ENCODE data around the gene WDR13.

Gene WDR13

GRCh38 chrX:48569958-48570357 lies 27.3 kb upstream of the WDR13 start:
- H3K4me3 ChIP-seq (ENCODE audit: insufficient read length, low read depth): no peak overlapping the region
- no peak overlapping the region for H3K9ac ChIP-seq (ENCODE audit: insufficient read length, low read depth)
- peaks cover 3% of the 10 kb centered on the region for H3K36me3 ChIP-seq (ENCODE audit: insufficient read depth, insufficient read length, low read length)
- H3K27me3 ChIP-seq (ENCODE audit: insufficient read depth, insufficient read length): no peaks in the 10 kb centered on the region
- no peak for DNase-seq (ENCODE audit: low read depth, low spot score)
- H3K4me1 ChIP-seq (ENCODE audit: insufficient read depth, insufficient read length): no peaks in the 10 kb centered on the region
- no peak for TF ChIP-seq ZNF274 (IDR thresholded peaks at IDR 0.05; ENCODE audit: low read depth, low read length)
- no peak for TF ChIP-seq YY1 (IDR thresholded peaks at IDR 0.05; ENCODE audit: insufficient read depth, insufficient read length)
- TF ChIP-seq SUZ12 (IDR thresholded peaks at IDR 0.05; ENCODE audit: extremely low read depth, insufficient read depth, insufficient read length): no peak
- H3K9me3 ChIP-seq (ENCODE audit: insufficient read depth, low read length): no peaks in the 10 kb centered on the region

DNA sequence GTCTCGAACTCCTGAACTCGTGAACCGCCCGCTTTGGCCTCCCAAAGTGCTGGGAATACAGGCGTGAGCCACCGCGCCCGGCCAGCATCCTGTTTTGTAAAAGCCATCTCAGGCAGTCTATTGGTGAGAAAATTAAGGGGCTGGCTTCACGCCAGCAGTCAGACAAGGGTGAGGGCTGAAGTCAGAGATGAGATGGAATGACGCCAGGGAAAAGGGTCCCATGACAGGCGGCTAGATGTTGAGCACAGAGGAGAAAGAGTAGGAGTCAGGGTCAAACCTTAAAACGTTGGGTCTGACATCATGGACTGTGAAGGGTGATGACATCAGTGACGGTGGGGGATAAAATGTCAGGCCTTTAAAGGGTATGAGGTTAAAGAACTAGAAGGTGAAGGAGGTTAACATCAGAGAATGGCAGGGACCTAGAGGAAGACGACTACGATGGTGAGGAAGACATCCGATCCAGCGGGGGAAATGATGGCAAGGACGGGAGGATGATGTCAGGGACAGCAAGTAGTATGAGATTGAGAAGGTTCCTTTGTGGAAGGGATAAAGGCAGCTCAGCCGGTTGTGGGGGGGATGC lies 23.5 kb upstream of the WDR13 start:
- peaks cover 12% of the 10 kb centered on the region for H3K4me1 ChIP-seq (ENCODE audit: insufficient read depth, insufficient read length)
- no peak for DNase-seq (ENCODE audit: low read depth, low spot score)

GRCh38 chrX:48574270-48575266 lies 22.7 kb upstream of the WDR13 start, which contains the start of gene RBM3:
Gene RBM3, plus strand, starts transcription at chrX:48574484. Its CDS starts 697 bp downstream, at chrX:48575181.
- DNase-seq (ENCODE audit: low read depth, low spot score): peak; percentile 84
- H3K4me3 ChIP-seq (ENCODE audit: insufficient read length, low read depth): peak within 1 kb of the TSS; percentile 92
- H3K36me3 ChIP-seq (ENCODE audit: insufficient read depth, insufficient read length, low read length): peaks cover 47% of the 10 kb centered on the region
- peaks cover 12% of the 10 kb centered on the region for H3K4me1 ChIP-seq (ENCODE audit: insufficient read depth, insufficient read length)
- peak within 1 kb of the TSS; percentile 97 for H3K9ac ChIP-seq (ENCODE audit: insufficient read length, low read depth)
- TF ChIP-seq SUZ12 (IDR thresholded peaks at IDR 0.05; ENCODE audit: extremely low read depth, insufficient read depth, insufficient read length) (no peak), ZNF274 (IDR thresholded peaks at IDR 0.05; ENCODE audit: low read depth, low read length) (no peak), YY1 (IDR thresholded peaks at IDR 0.05; ENCODE audit: insufficient read depth, insufficient read length) (peak; percentile 88)
- no peaks in the 10 kb centered on the region for H3K27me3 ChIP-seq (ENCODE audit: insufficient read depth, insufficient read length)
- no peaks in the 10 kb centered on the region for H3K9me3 ChIP-seq (ENCODE audit: insufficient read depth, low read length)

More for the DNA sequence above, 23.5 kb upstream of the WDR13 start:
- H3K9me3 ChIP-seq (ENCODE audit: insufficient read depth, low read length): no peaks in the 10 kb centered on the region
- H3K27me3 ChIP-seq (ENCODE audit: insufficient read depth, insufficient read length): no peaks in the 10 kb centered on the region
- peak overlapping the region; percentile 73 for H3K9ac ChIP-seq (ENCODE audit: insufficient read length, low read depth)
- peak overlapping the region; percentile 92 for H3K4me3 ChIP-seq (ENCODE audit: insufficient read length, low read depth)
- TF ChIP-seq ZNF274 (IDR thresholded peaks at IDR 0.05; ENCODE audit: low read depth, low read length): no peak
- TF ChIP-seq SUZ12 (IDR thresholded peaks at IDR 0.05; ENCODE audit: extremely low read depth, insufficient read depth, insufficient read length): no peak
- TF ChIP-seq YY1 (IDR thresholded peaks at IDR 0.05; ENCODE audit: insufficient read depth, insufficient read length): no peak
- H3K36me3 ChIP-seq (ENCODE audit: insufficient read depth, insufficient read length, low read length): peaks cover 40% of the 10 kb centered on the region

DNA sequence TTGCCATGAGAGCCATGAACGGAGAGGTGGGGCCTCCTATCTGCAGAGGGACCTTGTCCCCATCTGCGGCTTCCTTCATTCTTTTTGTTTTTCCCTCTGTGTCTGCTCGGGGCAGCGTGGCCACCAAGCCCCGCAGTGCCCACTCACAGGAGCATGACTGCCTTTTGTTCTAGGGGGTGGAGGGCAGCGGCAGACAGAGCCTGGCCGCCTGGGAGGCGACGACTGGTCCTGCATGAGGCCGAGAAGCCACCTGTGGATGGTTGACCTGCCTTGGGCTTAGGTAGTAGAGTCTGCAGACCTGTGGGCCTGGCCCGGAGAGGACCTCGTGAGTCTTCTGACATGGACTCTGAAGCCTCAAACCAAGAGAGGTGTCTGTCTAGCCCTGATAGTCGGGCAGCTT lies 21.6 kb upstream of the WDR13 start:
- Histone ChIP-seq H3K4me3 (ENCODE audit: insufficient read length, low read depth) (peak overlapping the region; percentile 92), H3K36me3 (ENCODE audit: insufficient read depth, insufficient read length, low read length) (peaks cover 54% of the 10 kb centered on the region), H3K4me1 (ENCODE audit: insufficient read depth, insufficient read length) (peaks cover 12% of the 10 kb centered on the region), H3K9me3 (ENCODE audit: insufficient read depth, low read length) (no peaks in the 10 kb centered on the region), H3K27me3 (ENCODE audit: insufficient read depth, insufficient read length) (no peaks in the 10 kb centered on the region), H3K9ac (ENCODE audit: insufficient read length, low read depth) (peak overlapping the region; percentile 97)
- TF ChIP-seq YY1 (IDR thresholded peaks at IDR 0.05; ENCODE audit: insufficient read depth, insufficient read length): no peak
- no peak for TF ChIP-seq ZNF274 (IDR thresholded peaks at IDR 0.05; ENCODE audit: low read depth, low read length)
- no peak for TF ChIP-seq SUZ12 (IDR thresholded peaks at IDR 0.05; ENCODE audit: extremely low read depth, insufficient read depth, insufficient read length)
- no peak for DNase-seq (ENCODE audit: low read depth, low spot score)

DNA sequence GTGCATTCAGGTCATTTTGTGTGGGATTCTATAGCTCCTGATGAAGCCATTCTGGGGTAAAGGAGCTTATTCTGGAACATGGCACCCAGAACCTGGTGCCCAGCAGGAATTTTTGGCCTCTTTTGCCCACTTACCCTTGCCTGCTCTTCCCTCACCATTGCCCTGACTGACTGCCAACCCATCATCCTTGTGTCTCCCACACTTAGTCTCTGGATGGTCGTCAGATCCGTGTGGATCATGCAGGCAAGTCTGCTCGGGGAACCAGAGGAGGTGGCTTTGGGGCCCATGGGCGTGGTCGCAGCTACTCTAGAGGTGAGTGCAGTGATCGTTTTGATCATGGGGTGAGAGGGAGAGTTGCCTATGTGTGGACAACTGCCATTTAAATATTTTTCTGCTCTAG lies 21.2 kb upstream of the WDR13 start:
- Histone ChIP-seq H3K27me3 (ENCODE audit: insufficient read depth, insufficient read length) (no peaks in the 10 kb centered on the region), H3K4me1 (ENCODE audit: insufficient read depth, insufficient read length) (peaks cover 12% of the 10 kb centered on the region), H3K4me3 (ENCODE audit: insufficient read length, low read depth) (peak overlapping the region; percentile 92), H3K36me3 (ENCODE audit: insufficient read depth, insufficient read length, low read length) (peaks cover 54% of the 10 kb centered on the region), H3K9me3 (ENCODE audit: insufficient read depth, low read length) (no peaks in the 10 kb centered on the region), H3K9ac (ENCODE audit: insufficient read length, low read depth) (peak overlapping the region; percentile 97)
- DNase-seq (ENCODE audit: low read depth, low spot score): no peak
- TF ChIP-seq SUZ12 (IDR thresholded peaks at IDR 0.05; ENCODE audit: extremely low read depth, insufficient read depth, insufficient read length): no peak
- no peak for TF ChIP-seq ZNF274 (IDR thresholded peaks at IDR 0.05; ENCODE audit: low read depth, low read length)
- no peak for TF ChIP-seq YY1 (IDR thresholded peaks at IDR 0.05; ENCODE audit: insufficient read depth, insufficient read length)

DNA sequence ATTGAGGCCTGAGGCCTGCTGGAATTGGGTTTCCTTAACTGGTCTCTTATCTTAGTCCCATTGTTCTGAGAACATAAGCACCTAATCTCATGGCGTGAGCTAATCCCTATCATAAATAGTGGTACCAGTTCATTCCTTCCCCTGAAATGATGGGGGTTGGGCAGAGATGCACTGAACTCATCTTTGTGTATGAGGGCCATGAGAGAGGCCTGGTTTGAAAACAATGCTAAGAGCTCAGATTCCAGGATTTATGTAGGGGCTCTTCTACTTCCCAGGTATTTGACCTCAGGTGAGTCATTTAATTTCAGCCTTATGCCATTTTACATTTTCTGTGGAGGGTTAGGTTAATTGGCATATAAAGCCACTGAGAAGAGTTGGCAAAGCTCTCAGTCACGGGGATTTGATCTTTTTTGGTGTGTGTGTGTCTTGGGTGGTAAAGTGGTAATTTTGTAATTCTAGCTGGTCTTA lies 18.6 kb upstream of the WDR13 start:
- Histone ChIP-seq H3K9ac (ENCODE audit: insufficient read length, low read depth) (no peak overlapping the region), H3K4me1 (ENCODE audit: insufficient read depth, insufficient read length) (peaks cover 12% of the 10 kb centered on the region), H3K4me3 (ENCODE audit: insufficient read length, low read depth) (no peak overlapping the region), H3K9me3 (ENCODE audit: insufficient read depth, low read length) (no peaks in the 10 kb centered on the region), H3K27me3 (ENCODE audit: insufficient read depth, insufficient read length) (no peaks in the 10 kb centered on the region), H3K36me3 (ENCODE audit: insufficient read depth, insufficient read length, low read length) (peaks cover 54% of the 10 kb centered on the region)
- DNase-seq (ENCODE audit: low read depth, low spot score): no peak
- TF ChIP-seq YY1 (IDR thresholded peaks at IDR 0.05; ENCODE audit: insufficient read depth, insufficient read length): no peak
- no peak for TF ChIP-seq SUZ12 (IDR thresholded peaks at IDR 0.05; ENCODE audit: extremely low read depth, insufficient read depth, insufficient read length)
- TF ChIP-seq ZNF274 (IDR thresholded peaks at IDR 0.05; ENCODE audit: low read depth, low read length): no peak

DNA sequence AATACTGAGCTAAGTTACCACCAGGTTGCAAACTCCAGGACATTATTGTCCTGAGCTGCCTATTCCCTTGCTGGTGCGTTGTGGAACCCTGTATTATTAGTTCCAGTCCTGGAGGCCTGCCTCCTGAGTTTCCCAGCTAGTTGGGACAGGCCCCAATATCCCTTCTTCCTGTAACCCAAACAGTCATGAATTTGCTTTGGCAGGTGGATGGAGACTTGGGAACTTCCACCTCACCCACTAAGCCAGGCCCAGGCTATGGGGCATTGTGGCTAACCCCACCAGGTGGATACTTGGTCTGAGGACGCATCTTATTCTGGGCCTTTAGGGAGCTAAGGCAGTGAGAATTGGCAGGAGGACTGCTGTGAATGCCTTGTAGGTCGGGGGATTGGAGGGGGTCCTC lies 18.0 kb upstream of the WDR13 start:
- Histone ChIP-seq H3K9me3 (ENCODE audit: insufficient read depth, low read length) (no peaks in the 10 kb centered on the region), H3K9ac (ENCODE audit: insufficient read length, low read depth) (no peak overlapping the region), H3K4me1 (ENCODE audit: insufficient read depth, insufficient read length) (peaks cover 12% of the 10 kb centered on the region), H3K36me3 (ENCODE audit: insufficient read depth, insufficient read length, low read length) (peaks cover 54% of the 10 kb centered on the region), H3K27me3 (ENCODE audit: insufficient read depth, insufficient read length) (no peaks in the 10 kb centered on the region), H3K4me3 (ENCODE audit: insufficient read length, low read depth) (no peak overlapping the region)
- TF ChIP-seq YY1 (IDR thresholded peaks at IDR 0.05; ENCODE audit: insufficient read depth, insufficient read length): no peak
- no peak for TF ChIP-seq SUZ12 (IDR thresholded peaks at IDR 0.05; ENCODE audit: extremely low read depth, insufficient read depth, insufficient read length)
- no peak for TF ChIP-seq ZNF274 (IDR thresholded peaks at IDR 0.05; ENCODE audit: low read depth, low read length)
- DNase-seq (ENCODE audit: low read depth, low spot score): no peak

Data from NT2/D1 (cell line).